GM23338 (cell line): ENCODE results near the gene UBALD2. TPM values are rescaled to one million over a fixed set of nuclear protein-coding genes. Genes with fewer than 3 reads are reported as not detected.

Source experiments
- ATAC-seq: fragments of 200-7000 bp; cut with Tn5 transposase; 3 replicates; pipeline ENCODE4 v1.9.1; 2020
- DNase-seq: peaks from one replicate; pipeline ENCODE4 v3.0.0-alpha.2; 2015; ENCODE audit warnings: low spot score
- H2AFZ ChIP-seq: fragments of 200-600 bp; sonication (generic); 2 replicates; pipeline ENCODE4 v1.8.0; 2016; ENCODE audit warnings: antibody characterized with exemption, mild to moderate bottlenecking, moderate library complexity
- H3F3A ChIP-seq: fragments of 200-600 bp; sonication (generic); replicated peaks from 2 replicates; pipeline ENCODE4 v1.8.0; 2017; ENCODE audit warnings: antibody characterized with exemption, mixed run types, low read depth
- H3K27ac ChIP-seq: fragments of 200-600 bp; sonication (generic); 2 replicates; pipeline ENCODE4 v1.6.1; 2016; ENCODE audit warnings: low read depth
- H3K27me3 ChIP-seq: fragments of 200-600 bp; sonication (generic); 2 replicates; pipeline ENCODE4 v1.8.0; 2016; ENCODE audit warnings: mild to moderate bottlenecking, mixed run types, moderate library complexity; ENCODE audit not compliant: insufficient read depth
- H3K36me3 ChIP-seq: fragments of 200-600 bp; sonication (generic); 2 replicates; pipeline ENCODE4 v1.8.0; 2016; ENCODE audit warnings: mild to moderate bottlenecking; ENCODE audit not compliant: insufficient read depth
- H3K4me1 ChIP-seq: fragments of 200-600 bp; sonication (generic); 2 replicates; pipeline ENCODE4 v1.8.0; 2016; ENCODE audit warnings: mild to moderate bottlenecking, moderate library complexity; ENCODE audit not compliant: insufficient read depth
- H3K4me2 ChIP-seq: fragments of 200-600 bp; sonication (generic); 2 replicates; pipeline ENCODE4 v1.7.1; 2017; ENCODE audit warnings: mixed run types
- H3K4me3 ChIP-seq: fragments of 200-600 bp; sonication (generic); 2 replicates; pipeline ENCODE4 v1.6.1; 2016; ENCODE audit warnings: mixed run types
- H3K79me2 ChIP-seq: fragments of 200-600 bp; sonication (generic); replicated peaks from 2 replicates; pipeline ENCODE4 v1.8.0; 2017; ENCODE audit warnings: mild to moderate bottlenecking; ENCODE audit not compliant: insufficient read depth
- H3K9me2 ChIP-seq: fragments of 200-600 bp; sonication (generic); 2 replicates; pipeline ENCODE4 v1.8.0; 2017; ENCODE audit not compliant: insufficient read depth
- H4K20me1 ChIP-seq: fragments of 200-600 bp; sonication (generic); replicated peaks from 2 replicates; pipeline ENCODE4 v1.8.0; 2017; ENCODE audit warnings: mild to moderate bottlenecking; ENCODE audit not compliant: insufficient read depth
- H3K27ac Mint-ChIP-seq: 2 replicates; pipeline ENCODE4 v1.8.0; 2020; ENCODE audit warnings: inconsistent platforms, mild to moderate bottlenecking, moderate library complexity, mixed read lengths
- H3K27me3 Mint-ChIP-seq: 3 replicates; pipeline ENCODE4 v1.8.0; 2022; ENCODE audit warnings: low read depth, mild to moderate bottlenecking, moderate library complexity, mixed read lengths, inconsistent platforms; ENCODE audit not compliant: insufficient read depth, poor library complexity
- H3K36me3 Mint-ChIP-seq: 3 replicates; pipeline ENCODE4 v1.8.0; 2021; ENCODE audit warnings: low read depth, mild to moderate bottlenecking, inconsistent platforms, moderate library complexity, mixed read lengths
- H3K4me1 Mint-ChIP-seq: 3 replicates; pipeline ENCODE4 v1.8.0; 2020; ENCODE audit warnings: mild to moderate bottlenecking, inconsistent platforms, mixed read lengths
- H3K4me3 Mint-ChIP-seq: 3 replicates; pipeline ENCODE4 v1.8.0; 2021; ENCODE audit warnings: moderate library complexity, mild to moderate bottlenecking, inconsistent platforms, mixed read lengths
- H3K9me3 Mint-ChIP-seq: 3 replicates; pipeline ENCODE4 v1.8.0; 2020; ENCODE audit warnings: moderate library complexity, mild to moderate bottlenecking, inconsistent platforms, mixed read lengths
- CREB1 ChIP-seq: fragments of 250-450 bp; sonication (Bioruptor Pico); IDR thresholded peaks from 2 replicates; pipeline ENCODE4 v1.5.0; 2020; ENCODE audit warnings: low read depth, mild to moderate bottlenecking, moderate library complexity
- EZH2 ChIP-seq: fragments of 200-600 bp; sonication (generic); IDR thresholded peaks from one replicate; pipeline ENCODE4 v1.8.0; 2017; ENCODE audit warnings: antibody characterized with exemption, mild to moderate bottlenecking, low read depth; ENCODE audit not compliant: unreplicated experiment
- EZH2phosphoT487 ChIP-seq: fragments of 200-600 bp; sonication (generic); IDR thresholded peaks from one replicate; pipeline ENCODE4 v1.8.1; 2018; ENCODE audit warnings: antibody characterized with exemption; ENCODE audit not compliant: unreplicated experiment
- JUNB ChIP-seq: IDR thresholded peaks from one replicate; pipeline ENCODE4 v1.6.1; 2016; ENCODE audit warnings: antibody characterized with exemption; ENCODE audit not compliant: unreplicated experiment
- NANOG ChIP-seq: IDR thresholded peaks from 2 replicates; pipeline ENCODE4 v1.6.1; 2016; ENCODE audit warnings: antibody characterized with exemption, borderline replicate concordance
- POLR2AphosphoS5 ChIP-seq: IDR thresholded peaks from 2 replicates; pipeline ENCODE4 v1.6.1; 2016; ENCODE audit warnings: antibody characterized with exemption, low read depth
- STAT1 ChIP-seq: IDR thresholded peaks from one replicate; pipeline ENCODE4 v1.6.1; 2016; ENCODE audit warnings: antibody characterized with exemption; ENCODE audit not compliant: unreplicated experiment
- ZNF114 ChIP-seq: fragments of 250-450 bp; sonication (Bioruptor Pico); IDR thresholded peaks from 2 replicates; pipeline ENCODE4 v1.5.0; 2020; ENCODE audit warnings: mild to moderate bottlenecking, moderate library complexity
- ZNF331 ChIP-seq: fragments of 250-450 bp; sonication (Bioruptor Pico); IDR thresholded peaks from 2 replicates; pipeline ENCODE4 v1.5.0; 2020; ENCODE audit warnings: low read depth, mild to moderate bottlenecking, moderate library complexity
- polyA plus RNA-seq: library from polyadenylated mRNA; unstranded; fragments of >200 nt; fragmentation: Nextera tagmentation; extraction: Ambion mirVana; gene quantifications from 2 replicates; pipeline ENCODE4 v1.2.1, GENCODE V29; 2016
- total RNA-seq: library from RNA; depleted of rRNA; stranded (reverse); fragments of >200 nt; shearing (Covaris generic); gene quantifications from 2 replicates; pipeline ENCODE4 v1.2.3, GENCODE V29; 2014
- TF ChIP-seq, protein P1 (sequence below): fragments of 250-450 bp; sonication (Bioruptor Pico); IDR thresholded peaks from 2 replicates; pipeline ENCODE4 v1.5.0; 2020; ENCODE audit warnings: mild to moderate bottlenecking, moderate library complexity
- TF ChIP-seq, protein P2 (sequence below): IDR thresholded peaks from 2 replicates; pipeline ENCODE4 v1.6.1; 2016; ENCODE audit warnings: antibody characterized with exemption
- TF ChIP-seq, protein P3 (sequence below): IDR thresholded peaks from one replicate; pipeline ENCODE4 v1.6.1; 2018; ENCODE audit warnings: antibody characterized with exemption; ENCODE audit not compliant: unreplicated experiment
- TF ChIP-seq, protein P4 (sequence below), 2 experiments: fragments of 200-600 bp in 1 of 2; sonication (generic) in 1 of 2; conservative IDR thresholded peaks; 2 replicates each; pipeline versions ENCODE4 v1.5.1 to v1.6.1; 2016 to 2017; ENCODE audit warnings: antibody characterized with exemption in 2 of 2, low read depth in 2 of 2, mild to moderate bottlenecking in 2 of 2, moderate library complexity in 1 of 2

Gene UBALD2
- total and polyA plus RNA-seq, 2 experiments from 2014 or later: 2.2 to 3.1 TPM

DNA sequence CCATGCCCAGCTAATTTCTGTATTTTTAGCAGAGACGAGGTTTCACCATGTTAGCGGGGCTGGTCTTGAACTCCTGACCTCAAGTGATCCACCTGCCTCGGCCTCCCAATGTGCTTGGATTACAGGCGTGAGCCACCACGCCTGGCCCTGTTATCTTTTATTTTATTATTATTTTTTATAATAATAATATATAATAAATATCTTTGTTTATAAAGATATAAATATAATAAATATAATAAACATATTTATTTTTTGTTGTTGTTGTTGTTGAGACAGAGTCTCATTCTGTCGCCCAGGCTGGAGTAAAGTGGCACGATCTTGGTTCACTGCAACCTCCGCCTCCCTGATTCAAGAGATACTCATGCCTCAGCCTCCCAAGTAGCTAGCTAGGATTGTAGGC, 17.8 kb upstream of the UBALD2 start:
- no peak overlapping the region for H3K4me3 ChIP-seq
- peaks cover 11% of the 10 kb centered on the region; the same call in 1 of the 2 replicates for H3K27me3 ChIP-seq
- peaks cover 22% of the 10 kb centered on the region for H3K27me3 Mint-ChIP-seq
- H3K4me1 Mint-ChIP-seq: peaks cover 7% of the 10 kb centered on the region
- no peak overlapping the region for H3K4me3 Mint-ChIP-seq
- H3K27ac ChIP-seq: no peak overlapping the region
- no peak for ATAC-seq
- no peaks in the 10 kb centered on the region for H4K20me1 ChIP-seq
- H3K9me2 ChIP-seq: no peaks in the 10 kb centered on the region
- no peak for DNase-seq
- no peaks in the 10 kb centered on the region for H3K36me3 Mint-ChIP-seq
- no peak overlapping the region for H3K27ac Mint-ChIP-seq
- no peaks in the 10 kb centered on the region for H3K36me3 ChIP-seq
- TF ChIP-seq ZNF331 (CRISPR knock-in tag) (no peak), CREB1 (no peak), NANOG (no peak), POLR2AphosphoS5 (no peak), EZH2phosphoT487 (no peak), EZH2 (no peak), ZNF114 (CRISPR knock-in tag) (no peak), JUNB (no peak), STAT1 (no peak)
- TF ChIP-seq, protein P1, sequence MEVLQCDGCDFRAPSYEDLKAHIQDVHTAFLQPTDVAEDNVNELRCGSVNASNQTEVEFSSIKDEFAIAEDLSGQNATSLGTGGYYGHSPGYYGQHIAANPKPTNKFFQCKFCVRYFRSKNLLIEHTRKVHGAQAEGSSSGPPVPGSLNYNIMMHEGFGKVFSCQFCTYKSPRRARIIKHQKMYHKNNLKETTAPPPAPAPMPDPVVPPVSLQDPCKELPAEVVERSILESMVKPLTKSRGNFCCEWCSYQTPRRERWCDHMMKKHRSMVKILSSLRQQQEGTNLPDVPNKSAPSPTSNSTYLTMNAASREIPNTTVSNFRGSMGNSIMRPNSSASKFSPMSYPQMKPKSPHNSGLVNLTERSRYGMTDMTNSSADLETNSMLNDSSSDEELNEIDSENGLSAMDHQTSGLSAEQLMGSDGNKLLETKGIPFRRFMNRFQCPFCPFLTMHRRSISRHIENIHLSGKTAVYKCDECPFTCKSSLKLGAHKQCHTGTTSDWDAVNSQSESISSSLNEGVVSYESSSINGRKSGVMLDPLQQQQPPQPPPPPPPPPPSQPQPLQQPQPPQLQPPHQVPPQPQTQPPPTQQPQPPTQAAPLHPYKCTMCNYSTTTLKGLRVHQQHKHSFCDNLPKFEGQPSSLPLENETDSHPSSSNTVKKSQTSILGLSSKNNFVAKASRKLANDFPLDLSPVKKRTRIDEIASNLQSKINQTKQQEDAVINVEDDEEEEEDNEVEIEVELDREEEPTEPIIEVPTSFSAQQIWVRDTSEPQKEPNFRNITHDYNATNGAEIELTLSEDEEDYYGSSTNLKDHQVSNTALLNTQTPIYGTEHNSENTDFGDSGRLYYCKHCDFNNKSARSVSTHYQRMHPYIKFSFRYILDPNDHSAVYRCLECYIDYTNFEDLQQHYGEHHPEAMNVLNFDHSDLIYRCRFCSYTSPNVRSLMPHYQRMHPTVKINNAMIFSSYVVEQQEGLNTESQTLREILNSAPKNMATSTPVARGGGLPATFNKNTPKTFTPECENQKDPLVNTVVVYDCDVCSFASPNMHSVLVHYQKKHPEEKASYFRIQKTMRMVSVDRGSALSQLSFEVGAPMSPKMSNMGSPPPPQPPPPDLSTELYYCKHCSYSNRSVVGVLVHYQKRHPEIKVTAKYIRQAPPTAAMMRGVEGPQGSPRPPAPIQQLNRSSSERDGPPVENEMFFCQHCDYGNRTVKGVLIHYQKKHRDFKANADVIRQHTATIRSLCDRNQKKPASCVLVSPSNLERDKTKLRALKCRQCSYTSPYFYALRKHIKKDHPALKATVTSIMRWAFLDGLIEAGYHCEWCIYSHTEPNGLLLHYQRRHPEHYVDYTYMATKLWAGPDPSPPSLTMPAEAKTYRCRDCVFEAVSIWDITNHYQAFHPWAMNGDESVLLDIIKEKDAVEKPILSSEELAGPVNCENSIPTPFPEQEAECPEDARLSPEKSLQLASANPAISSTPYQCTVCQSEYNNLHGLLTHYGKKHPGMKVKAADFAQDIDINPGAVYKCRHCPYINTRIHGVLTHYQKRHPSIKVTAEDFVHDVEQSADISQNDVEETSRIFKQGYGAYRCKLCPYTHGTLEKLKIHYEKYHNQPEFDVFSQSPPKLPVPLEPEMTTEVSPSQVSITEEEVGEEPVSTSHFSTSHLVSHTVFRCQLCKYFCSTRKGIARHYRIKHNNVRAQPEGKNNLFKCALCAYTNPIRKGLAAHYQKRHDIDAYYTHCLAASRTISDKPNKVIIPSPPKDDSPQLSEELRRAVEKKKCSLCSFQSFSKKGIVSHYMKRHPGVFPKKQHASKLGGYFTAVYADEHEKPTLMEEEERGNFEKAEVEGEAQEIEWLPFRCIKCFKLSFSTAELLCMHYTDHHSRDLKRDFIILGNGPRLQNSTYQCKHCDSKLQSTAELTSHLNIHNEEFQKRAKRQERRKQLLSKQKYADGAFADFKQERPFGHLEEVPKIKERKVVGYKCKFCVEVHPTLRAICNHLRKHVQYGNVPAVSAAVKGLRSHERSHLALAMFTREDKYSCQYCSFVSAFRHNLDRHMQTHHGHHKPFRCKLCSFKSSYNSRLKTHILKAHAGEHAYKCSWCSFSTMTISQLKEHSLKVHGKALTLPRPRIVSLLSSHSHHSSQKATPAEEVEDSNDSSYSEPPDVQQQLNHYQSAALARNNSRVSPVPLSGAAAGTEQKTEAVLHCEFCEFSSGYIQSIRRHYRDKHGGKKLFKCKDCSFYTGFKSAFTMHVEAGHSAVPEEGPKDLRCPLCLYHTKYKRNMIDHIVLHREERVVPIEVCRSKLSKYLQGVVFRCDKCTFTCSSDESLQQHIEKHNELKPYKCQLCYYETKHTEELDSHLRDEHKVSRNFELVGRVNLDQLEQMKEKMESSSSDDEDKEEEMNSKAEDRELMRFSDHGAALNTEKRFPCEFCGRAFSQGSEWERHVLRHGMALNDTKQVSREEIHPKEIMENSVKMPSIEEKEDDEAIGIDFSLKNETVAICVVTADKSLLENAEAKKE (CRISPR knock-in tag): no peak
- TF ChIP-seq, protein P2, sequence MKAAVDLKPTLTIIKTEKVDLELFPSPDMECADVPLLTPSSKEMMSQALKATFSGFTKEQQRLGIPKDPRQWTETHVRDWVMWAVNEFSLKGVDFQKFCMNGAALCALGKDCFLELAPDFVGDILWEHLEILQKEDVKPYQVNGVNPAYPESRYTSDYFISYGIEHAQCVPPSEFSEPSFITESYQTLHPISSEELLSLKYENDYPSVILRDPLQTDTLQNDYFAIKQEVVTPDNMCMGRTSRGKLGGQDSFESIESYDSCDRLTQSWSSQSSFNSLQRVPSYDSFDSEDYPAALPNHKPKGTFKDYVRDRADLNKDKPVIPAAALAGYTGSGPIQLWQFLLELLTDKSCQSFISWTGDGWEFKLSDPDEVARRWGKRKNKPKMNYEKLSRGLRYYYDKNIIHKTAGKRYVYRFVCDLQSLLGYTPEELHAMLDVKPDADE: no peak
- TF ChIP-seq, protein P3, sequence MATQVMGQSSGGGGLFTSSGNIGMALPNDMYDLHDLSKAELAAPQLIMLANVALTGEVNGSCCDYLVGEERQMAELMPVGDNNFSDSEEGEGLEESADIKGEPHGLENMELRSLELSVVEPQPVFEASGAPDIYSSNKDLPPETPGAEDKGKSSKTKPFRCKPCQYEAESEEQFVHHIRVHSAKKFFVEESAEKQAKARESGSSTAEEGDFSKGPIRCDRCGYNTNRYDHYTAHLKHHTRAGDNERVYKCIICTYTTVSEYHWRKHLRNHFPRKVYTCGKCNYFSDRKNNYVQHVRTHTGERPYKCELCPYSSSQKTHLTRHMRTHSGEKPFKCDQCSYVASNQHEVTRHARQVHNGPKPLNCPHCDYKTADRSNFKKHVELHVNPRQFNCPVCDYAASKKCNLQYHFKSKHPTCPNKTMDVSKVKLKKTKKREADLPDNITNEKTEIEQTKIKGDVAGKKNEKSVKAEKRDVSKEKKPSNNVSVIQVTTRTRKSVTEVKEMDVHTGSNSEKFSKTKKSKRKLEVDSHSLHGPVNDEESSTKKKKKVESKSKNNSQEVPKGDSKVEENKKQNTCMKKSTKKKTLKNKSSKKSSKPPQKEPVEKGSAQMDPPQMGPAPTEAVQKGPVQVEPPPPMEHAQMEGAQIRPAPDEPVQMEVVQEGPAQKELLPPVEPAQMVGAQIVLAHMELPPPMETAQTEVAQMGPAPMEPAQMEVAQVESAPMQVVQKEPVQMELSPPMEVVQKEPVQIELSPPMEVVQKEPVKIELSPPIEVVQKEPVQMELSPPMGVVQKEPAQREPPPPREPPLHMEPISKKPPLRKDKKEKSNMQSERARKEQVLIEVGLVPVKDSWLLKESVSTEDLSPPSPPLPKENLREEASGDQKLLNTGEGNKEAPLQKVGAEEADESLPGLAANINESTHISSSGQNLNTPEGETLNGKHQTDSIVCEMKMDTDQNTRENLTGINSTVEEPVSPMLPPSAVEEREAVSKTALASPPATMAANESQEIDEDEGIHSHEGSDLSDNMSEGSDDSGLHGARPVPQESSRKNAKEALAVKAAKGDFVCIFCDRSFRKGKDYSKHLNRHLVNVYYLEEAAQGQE: no peak
- TF ChIP-seq, protein P4, sequence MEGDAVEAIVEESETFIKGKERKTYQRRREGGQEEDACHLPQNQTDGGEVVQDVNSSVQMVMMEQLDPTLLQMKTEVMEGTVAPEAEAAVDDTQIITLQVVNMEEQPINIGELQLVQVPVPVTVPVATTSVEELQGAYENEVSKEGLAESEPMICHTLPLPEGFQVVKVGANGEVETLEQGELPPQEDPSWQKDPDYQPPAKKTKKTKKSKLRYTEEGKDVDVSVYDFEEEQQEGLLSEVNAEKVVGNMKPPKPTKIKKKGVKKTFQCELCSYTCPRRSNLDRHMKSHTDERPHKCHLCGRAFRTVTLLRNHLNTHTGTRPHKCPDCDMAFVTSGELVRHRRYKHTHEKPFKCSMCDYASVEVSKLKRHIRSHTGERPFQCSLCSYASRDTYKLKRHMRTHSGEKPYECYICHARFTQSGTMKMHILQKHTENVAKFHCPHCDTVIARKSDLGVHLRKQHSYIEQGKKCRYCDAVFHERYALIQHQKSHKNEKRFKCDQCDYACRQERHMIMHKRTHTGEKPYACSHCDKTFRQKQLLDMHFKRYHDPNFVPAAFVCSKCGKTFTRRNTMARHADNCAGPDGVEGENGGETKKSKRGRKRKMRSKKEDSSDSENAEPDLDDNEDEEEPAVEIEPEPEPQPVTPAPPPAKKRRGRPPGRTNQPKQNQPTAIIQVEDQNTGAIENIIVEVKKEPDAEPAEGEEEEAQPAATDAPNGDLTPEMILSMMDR (conservative IDR thresholded peaks at IDR 0.05; ENCODE audit: low read depth in 2 of 2): no peak
- H2AFZ ChIP-seq: no peak overlapping the region
- no peak overlapping the region for H3K4me2 ChIP-seq
- no peaks in the 10 kb centered on the region for H3K79me2 ChIP-seq
- no peaks in the 10 kb centered on the region for H3K4me1 ChIP-seq
- H3F3A ChIP-seq: 0 out of 2 replicates have a peak, but pooled peaks cover 3% of the 10 kb centered on the region
- no peaks in the 10 kb centered on the region for H3K9me3 Mint-ChIP-seq
